Measurements from ENCODE around the gene PRKCH. TPM values are rescaled to one million over a fixed set of nuclear protein-coding genes. Genes with fewer than 3 reads are reported as not detected.

PRKCH gene
- polyA plus RNA-seq, 2 of the 4 experiments (the other 2 are of a cell fraction) = 10.0 to 10.2 TPM

- POLR2A ChIA-PET = interaction anchor here (0.6 to 2.9 kb wide), 13 partner anchors 9 to 208 kb away, joined by 3 to 20 read pairs (median 7); partner anchors contain the start of genes HIF1A and SNAPC1
- 7% methylated on average over 11 of the region's 11 CpGs for WGBS (ENCODE audit: missing lambda C conversion rate)
- Histone ChIP-seq H3K4me2 (peak overlapping the region; percentile 64), H3K9me3 (no peaks in the 10 kb centered on the region; the same call in 2 of the 3 replicates), H3K4me1 (peaks cover 86% of the 10 kb centered on the region), H3K4me3 (no peak overlapping the region), H3K27ac (peak overlapping the region; percentile 96 to 99)
- no peak for FAIRE-seq
- ATAC-seq = peak; percentile 91 to 95
- CTCF ChIA-PET = interaction anchor here (0.6 to 4.5 kb wide), 14 partner anchors 8 to 284 kb away, joined by 3 to 17 read pairs (median 4); partner anchors contain the start of gene HIF1A
- peak; percentile 85 to 97 for DNase-seq (ENCODE audit: low read depth in 1 of 2, low spot score in 1 of 2)
- TF ChIP-seq USF2 (IDR thresholded peaks at IDR 0.05) (no peak; the same call in 1 of the 2 replicates), FOSB (CRISPR knock-in tag; IDR thresholded peaks at IDR 0.05) (peak; percentile 78; the same call in 1 of the 2 replicates), HOXB13 (CRISPR knock-in tag; IDR thresholded peaks at IDR 0.05; ENCODE audit: low read depth) (peak; percentile 86), FOXS1 (CRISPR knock-in tag; IDR thresholded peaks at IDR 0.05) (peak; percentile 92), HOXB5 (CRISPR knock-in tag; IDR thresholded peaks at IDR 0.05) (peak; percentile 98), SMC3 (IDR thresholded peaks at IDR 0.05) (peak; percentile 66; the same call in 2 of the 3 replicates), ZC3H11A (IDR thresholded peaks at IDR 0.05) (no peak), HEYL (CRISPR knock-in tag; IDR thresholded peaks at IDR 0.05) (peak; percentile 74; the same call in 1 of the 2 replicates), JUN (IDR thresholded peaks at IDR 0.05) (peak; percentile 99 to 100), MAX (IDR thresholded peaks at IDR 0.05) (peak; percentile 88), RFX5 (IDR thresholded peaks at IDR 0.05) (no peak), FOSL2 (IDR thresholded peaks at IDR 0.05) (peak; percentile 98), FOSL2 (CRISPR knock-in tag; IDR thresholded peaks at IDR 0.05) (peak; percentile 99), MYC (IDR thresholded peaks at IDR 0.05; ENCODE audit: borderline replicate concordance, low read length) (no peak), NR3C1 (IDR thresholded peaks at IDR 0.05) (no peak), BHLHE40 (IDR thresholded peaks at IDR 0.05; ENCODE audit: low read depth, low read length) (no peak), CHD4 (IDR thresholded peaks at IDR 0.05; ENCODE audit: borderline replicate concordance) (no peak; the same call in 1 of the 2 replicates), EP300 (IDR thresholded peaks at IDR 0.05) (peak; percentile 100), ATOH8 (CRISPR knock-in tag; IDR thresholded peaks at IDR 0.05; ENCODE audit: low read depth) (peak; percentile 83), TFCP2L1 (CRISPR knock-in tag; IDR thresholded peaks at IDR 0.05) (peak; percentile 80; the same call in 1 of the 2 replicates), RARB (CRISPR knock-in tag; IDR thresholded peaks at IDR 0.05) (peak; percentile 99), POLR2A (IDR thresholded peaks at IDR 0.05; ENCODE audit: low read length) (no peak), NPAS2 (CRISPR knock-in tag; IDR thresholded peaks at IDR 0.05; ENCODE audit: borderline replicate concordance) (0 out of 2 replicates have a peak, but pooled peaks have one; percentile 21), KDM1A (IDR thresholded peaks at IDR 0.05; ENCODE audit: low read depth) (no peak), CEBPB (IDR thresholded peaks at IDR 0.05) (peak; percentile 99 to 100), EHMT2 (IDR thresholded peaks at IDR 0.05; ENCODE audit: low read depth) (no peak), RAD21 (conservative IDR thresholded peaks at IDR 0.05 in 1 of 2, IDR thresholded peaks at IDR 0.05 in 1 of 2) (peak; percentile 41 to 76), BCL3 (IDR thresholded peaks at IDR 0.05) (peak; percentile 98; the same call in 2 of the 3 replicates), ZFP36 (IDR thresholded peaks at IDR 0.05; ENCODE audit: borderline replicate concordance, partially characterized antibody) (no peak), ZNF302 (CRISPR knock-in tag; IDR thresholded peaks at IDR 0.05) (no peak; the same call in 1 of the 2 replicates), NFE2L2 (conservative IDR thresholded peaks at IDR 0.05; ENCODE audit: low read length) (peak; percentile 42; the same call in 1 of the 2 replicates), ESRRA (IDR thresholded peaks at IDR 0.05; ENCODE audit: borderline replicate concordance, low read length) (peak; percentile 80; the same call in 1 of the 2 replicates), MAFK (IDR thresholded peaks at IDR 0.05; ENCODE audit: partially characterized antibody) (peak; percentile 65), JUNB (IDR thresholded peaks at IDR 0.05) (peak; percentile 98), EHF (CRISPR knock-in tag; IDR thresholded peaks at IDR 0.05) (peak; percentile 95; the same call in 1 of the 2 replicates), RNF2 (IDR thresholded peaks at IDR 0.05; ENCODE audit: borderline replicate concordance, low read depth) (no peak), GATA3 (IDR thresholded peaks at IDR 0.05; ENCODE audit: borderline replicate concordance) (peak; percentile 98), PBX3 (IDR thresholded peaks at IDR 0.05) (peak; percentile 80; the same call in 1 of the 2 replicates)
Measured at GRCh38 chr14:61553730-61554641, 232.6 kb downstream of the PRKCH start.

Data from A549 (cell line).